K562 (cell line): ENCODE results near the gene SGMS1. TPM values are rescaled to one million over a fixed set of nuclear protein-coding genes. Genes with fewer than 3 reads are reported as not detected.
A peak's percentile ranks its signal among the peaks of the same experiment; 100 is the strongest.

ENCODE experiments used
- polyA plus RNA-seq, 8 experiments: library from polyadenylated mRNA; depleted of rRNA in 4 of 8; stranded (reverse) in 5 of 8; unstranded in 3 of 8; fragments of >200 nt; fragmentation: Nextera tagmentation in 2 of 8; fragmentation: Illumina TruSeq in 1 of 8; extraction: Ambion mirVana in 2 of 8; extraction: Trizol in 1 of 8; gene quantifications; 2 replicates each; pipeline versions ENCODE4 v1.2.1 to v1.2.3, GENCODE V29; 2011 to 2014; ENCODE audit warnings: inconsistent platforms in 1 of 8, missing spikeins in 1 of 8
- total RNA-seq, 7 experiments: library from RNA; depleted of rRNA in 6 of 7; stranded (reverse); fragments of >200 nt in 6 of 7; fragmentation: Illumina TruSeq in 2 of 7; extraction: Trizol in 2 of 7; gene quantifications; 2 replicates each; pipeline versions ENCODE4 v1.2.1 to v1.2.3, GENCODE V29; 2011 to 2021; ENCODE audit warnings: low replicate concordance in 1 of 7
- TF ChIP-seq, protein P1 (sequence below), 2 experiments: fragments of 450-650 bp in 1 of 2; sonication (generic) in 1 of 2; formaldehyde crosslinking in 1 of 2; IDR thresholded peaks; 2 replicates each; pipeline versions ENCODE4 v1.7.1 to v1.9.0; 2016 to 2022; ENCODE audit warnings: inconsistent platforms in 1 of 2, mild to moderate bottlenecking in 1 of 2, missing genetic modification reagents in 1 of 2

Gene SGMS1
- total and polyA plus RNA-seq, 9 of the 15 experiments (the other 6 are each of a cell fraction or from before 2014, with no cell fraction given), result 22.6 to 232 (median 82.2) TPM

DNA sequence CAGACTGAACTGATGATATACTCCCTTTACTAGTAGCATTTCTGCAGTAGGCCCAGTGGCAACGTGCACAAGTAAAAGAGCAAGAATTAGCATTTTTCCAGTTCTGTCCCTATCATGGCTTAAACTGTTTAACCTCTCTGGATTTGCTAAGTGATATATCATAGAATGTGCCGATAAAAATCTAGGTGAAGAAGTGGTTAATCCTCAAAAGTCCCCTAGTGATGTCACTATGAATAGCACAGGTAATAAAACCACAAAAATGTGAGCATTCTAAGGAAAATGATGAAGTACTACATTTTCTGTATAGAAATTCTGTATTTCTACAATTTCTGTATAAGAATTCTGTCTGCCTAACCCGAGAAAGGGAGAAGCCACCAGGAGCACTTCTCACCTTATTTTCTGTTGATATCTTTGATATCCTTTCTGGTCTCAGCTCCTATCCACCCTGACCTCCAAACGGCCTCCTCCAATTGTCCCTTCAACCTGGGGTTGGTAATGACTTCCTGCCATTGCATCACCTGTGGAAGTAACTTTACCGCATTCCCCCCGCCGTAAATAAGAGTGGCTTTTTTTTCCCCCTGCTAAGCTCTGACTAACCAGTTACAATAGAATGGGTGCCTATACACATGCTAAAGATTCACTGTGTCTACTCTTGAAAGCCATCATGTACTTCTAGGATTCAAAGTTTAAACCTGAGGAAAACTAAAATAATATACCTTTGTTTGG is 216.5 kb downstream of the SGMS1 start (continued):
- TF ChIP-seq, protein P1, sequence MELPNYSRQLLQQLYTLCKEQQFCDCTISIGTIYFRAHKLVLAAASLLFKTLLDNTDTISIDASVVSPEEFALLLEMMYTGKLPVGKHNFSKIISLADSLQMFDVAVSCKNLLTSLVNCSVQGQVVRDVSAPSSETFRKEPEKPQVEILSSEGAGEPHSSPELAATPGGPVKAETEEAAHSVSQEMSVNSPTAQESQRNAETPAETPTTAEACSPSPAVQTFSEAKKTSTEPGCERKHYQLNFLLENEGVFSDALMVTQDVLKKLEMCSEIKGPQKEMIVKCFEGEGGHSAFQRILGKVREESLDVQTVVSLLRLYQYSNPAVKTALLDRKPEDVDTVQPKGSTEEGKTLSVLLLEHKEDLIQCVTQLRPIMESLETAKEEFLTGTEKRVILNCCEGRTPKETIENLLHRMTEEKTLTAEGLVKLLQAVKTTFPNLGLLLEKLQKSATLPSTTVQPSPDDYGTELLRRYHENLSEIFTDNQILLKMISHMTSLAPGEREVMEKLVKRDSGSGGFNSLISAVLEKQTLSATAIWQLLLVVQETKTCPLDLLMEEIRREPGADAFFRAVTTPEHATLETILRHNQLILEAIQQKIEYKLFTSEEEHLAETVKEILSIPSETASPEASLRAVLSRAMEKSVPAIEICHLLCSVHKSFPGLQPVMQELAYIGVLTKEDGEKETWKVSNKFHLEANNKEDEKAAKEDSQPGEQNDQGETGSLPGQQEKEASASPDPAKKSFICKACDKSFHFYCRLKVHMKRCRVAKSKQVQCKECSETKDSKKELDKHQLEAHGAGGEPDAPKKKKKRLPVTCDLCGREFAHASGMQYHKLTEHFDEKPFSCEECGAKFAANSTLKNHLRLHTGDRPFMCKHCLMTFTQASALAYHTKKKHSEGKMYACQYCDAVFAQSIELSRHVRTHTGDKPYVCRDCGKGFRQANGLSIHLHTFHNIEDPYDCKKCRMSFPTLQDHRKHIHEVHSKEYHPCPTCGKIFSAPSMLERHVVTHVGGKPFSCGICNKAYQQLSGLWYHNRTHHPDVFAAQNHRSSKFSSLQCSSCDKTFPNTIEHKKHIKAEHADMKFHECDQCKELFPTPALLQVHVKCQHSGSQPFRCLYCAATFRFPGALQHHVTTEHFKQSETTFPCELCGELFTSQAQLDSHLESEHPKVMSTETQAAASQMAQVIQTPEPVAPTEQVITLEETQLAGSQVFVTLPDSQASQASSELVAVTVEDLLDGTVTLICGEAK (IDR thresholded peaks at IDR 0.05), result 0 out of 2 replicates have a peak, but pooled peaks have one; percentile 19
- TF ChIP-seq, protein P1 (CRISPR knock-in tag; IDR thresholded peaks at IDR 0.05), result no peak
